ENCODE measurements around the gene MRPL17. TPM values are rescaled to one million over a fixed set of nuclear protein-coding genes. Genes with fewer than 3 reads are reported as not detected.
"Not testable (repeated sequence)": the region's sequence is repeated elsewhere in the genome, so short reads cannot be mapped to it uniquely, and the experiment has no call there.

Gene MRPL17
- polyA plus RNA-seq, 1 donor from 2014 or later, result 28.3 TPM

DNA sequence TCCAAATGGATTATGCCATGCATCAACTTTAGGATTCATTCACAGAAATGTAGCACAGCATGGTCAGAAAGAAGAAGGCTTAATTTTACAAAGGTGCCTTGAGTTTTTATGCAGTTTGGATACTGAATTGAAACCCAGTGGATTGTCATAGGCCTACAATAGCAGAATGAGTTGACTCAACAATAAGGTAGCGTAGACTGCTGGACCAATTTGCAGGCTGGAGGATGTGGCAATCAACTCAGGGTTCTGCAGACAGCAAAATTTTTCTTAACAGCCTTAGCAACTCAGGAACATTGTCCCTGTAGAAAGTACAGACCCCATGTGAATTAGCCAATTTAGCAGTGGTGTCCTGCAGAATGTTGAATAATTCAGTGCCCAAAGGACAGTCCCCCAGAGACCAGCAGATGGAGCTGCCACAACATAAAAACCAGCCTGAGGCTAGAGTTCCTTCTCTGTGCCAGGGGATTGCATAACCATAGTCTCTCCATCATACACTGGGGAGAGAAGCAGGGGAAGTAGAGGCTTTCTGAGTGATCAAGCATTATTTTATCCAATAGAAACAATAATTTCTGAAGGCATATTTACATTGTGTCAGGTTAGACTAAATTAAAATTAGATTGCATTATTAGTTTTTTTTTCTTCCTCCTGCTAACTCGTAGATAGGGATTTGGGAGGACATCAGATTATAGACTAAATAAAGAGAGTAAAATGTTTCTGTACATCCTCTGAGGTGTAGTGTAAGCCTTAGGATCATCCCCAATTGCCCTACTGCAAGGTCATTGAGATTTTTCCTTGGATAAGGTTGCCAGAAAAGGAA, 20.3 kb upstream of the MRPL17 start:
- Histone ChIP-seq H3K36me3 (ENCODE audit: insufficient read depth, low read length) (no peaks in the 10 kb centered on the region), H3K9me3 (ENCODE audit: low read length) (no peaks in the 10 kb centered on the region), H3K79me2 (replicated peaks; ENCODE audit: insufficient read depth, low read length) (no peaks in the 10 kb centered on the region), H3K9me2 (ENCODE audit: insufficient read depth, low read length) (no peaks in the 10 kb centered on the region), H3K27me3 (ENCODE audit: insufficient read depth, low read depth, low read length) (no peaks in the 10 kb centered on the region), H3K27ac (ENCODE audit: low read length) (no peak overlapping the region), H2AFZ (ENCODE audit: low read depth, low read length) (no peak overlapping the region), H4K20me1 (ENCODE audit: insufficient read depth) (no peaks in the 10 kb centered on the region), H3F3A (ENCODE audit: insufficient read depth, low read length, poor library complexity, severe bottlenecking) (no peaks in the 10 kb centered on the region), H3K9ac (ENCODE audit: low read length) (no peak overlapping the region), H3K4me2 (ENCODE audit: low read length) (no peak overlapping the region), H3K4me3 (ENCODE audit: low read length) (no peak overlapping the region)
- TF ChIP-seq, protein P1, sequence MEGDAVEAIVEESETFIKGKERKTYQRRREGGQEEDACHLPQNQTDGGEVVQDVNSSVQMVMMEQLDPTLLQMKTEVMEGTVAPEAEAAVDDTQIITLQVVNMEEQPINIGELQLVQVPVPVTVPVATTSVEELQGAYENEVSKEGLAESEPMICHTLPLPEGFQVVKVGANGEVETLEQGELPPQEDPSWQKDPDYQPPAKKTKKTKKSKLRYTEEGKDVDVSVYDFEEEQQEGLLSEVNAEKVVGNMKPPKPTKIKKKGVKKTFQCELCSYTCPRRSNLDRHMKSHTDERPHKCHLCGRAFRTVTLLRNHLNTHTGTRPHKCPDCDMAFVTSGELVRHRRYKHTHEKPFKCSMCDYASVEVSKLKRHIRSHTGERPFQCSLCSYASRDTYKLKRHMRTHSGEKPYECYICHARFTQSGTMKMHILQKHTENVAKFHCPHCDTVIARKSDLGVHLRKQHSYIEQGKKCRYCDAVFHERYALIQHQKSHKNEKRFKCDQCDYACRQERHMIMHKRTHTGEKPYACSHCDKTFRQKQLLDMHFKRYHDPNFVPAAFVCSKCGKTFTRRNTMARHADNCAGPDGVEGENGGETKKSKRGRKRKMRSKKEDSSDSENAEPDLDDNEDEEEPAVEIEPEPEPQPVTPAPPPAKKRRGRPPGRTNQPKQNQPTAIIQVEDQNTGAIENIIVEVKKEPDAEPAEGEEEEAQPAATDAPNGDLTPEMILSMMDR (IDR thresholded peaks at IDR 0.05; ENCODE audit: poor library complexity, severe bottlenecking), result peak; percentile 50
- TF ChIP-seq EP300 (conservative IDR thresholded peaks at IDR 0.05; ENCODE audit: poor library complexity, severe bottlenecking) (no peak), RAD21 (conservative IDR thresholded peaks at IDR 0.05) (peak; percentile 20)

DNA sequence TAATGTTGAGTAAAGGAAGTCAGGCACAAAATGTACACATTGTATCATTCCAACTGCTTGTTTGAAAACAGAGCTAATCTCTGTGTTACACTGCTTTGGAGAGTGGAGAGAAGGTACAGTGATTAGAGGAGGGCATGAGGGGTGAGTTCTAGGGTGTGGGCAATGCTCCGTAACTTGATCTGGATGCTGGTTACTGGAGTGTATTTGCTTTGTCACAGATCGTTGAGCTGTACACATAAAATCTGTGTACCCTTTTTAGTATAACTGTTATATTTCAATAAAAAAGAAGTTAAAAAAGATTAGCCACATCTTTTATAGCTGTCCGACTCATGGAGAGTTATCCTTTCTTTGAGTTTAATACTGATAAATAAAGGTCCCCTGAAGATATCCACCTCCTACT, 18.8 kb upstream of the MRPL17 start:
- not testable (repeated sequence) for H3K27ac ChIP-seq (ENCODE audit: low read length); H3K36me3 ChIP-seq (ENCODE audit: insufficient read depth, low read length); H3F3A ChIP-seq (ENCODE audit: insufficient read depth, low read length, poor library complexity, severe bottlenecking); H3K27me3 ChIP-seq (ENCODE audit: insufficient read depth, low read depth, low read length); H3K4me2 ChIP-seq (ENCODE audit: low read length); H3K9ac ChIP-seq (ENCODE audit: low read length); H3K9me3 ChIP-seq (ENCODE audit: low read length); H4K20me1 ChIP-seq (ENCODE audit: insufficient read depth); H3K9me2 ChIP-seq (ENCODE audit: insufficient read depth, low read length); H3K79me2 ChIP-seq (replicated peaks; ENCODE audit: insufficient read depth, low read length); H2AFZ ChIP-seq (ENCODE audit: low read depth, low read length); H3K4me3 ChIP-seq (ENCODE audit: low read length)

DNA sequence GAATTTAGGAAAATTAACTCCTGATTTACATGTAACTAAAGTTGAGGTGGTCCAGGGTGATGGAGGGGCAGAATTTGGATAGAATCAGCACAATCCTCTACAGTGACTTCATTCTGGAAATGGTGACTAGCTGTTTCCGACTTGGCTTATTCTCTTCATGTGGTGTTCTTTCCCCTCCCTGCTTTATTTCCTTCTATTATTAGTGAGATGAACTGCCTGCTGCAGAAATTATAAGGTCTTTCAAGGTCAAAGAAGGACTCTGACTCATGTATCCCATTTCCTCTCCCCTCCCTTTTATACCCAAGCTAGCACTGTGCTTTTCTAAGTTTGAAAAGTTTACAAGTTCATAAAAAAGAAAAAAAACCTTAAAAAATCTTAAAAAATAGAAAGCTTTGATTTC, 12.2 kb upstream of the MRPL17 start:
- Histone ChIP-seq H3K9ac (ENCODE audit: low read length) (no peak overlapping the region), H3K9me2 (ENCODE audit: insufficient read depth, low read length) (no peaks in the 10 kb centered on the region), H4K20me1 (ENCODE audit: insufficient read depth) (no peaks in the 10 kb centered on the region), H2AFZ (ENCODE audit: low read depth, low read length) (no peak overlapping the region), H3F3A (ENCODE audit: insufficient read depth, low read length, poor library complexity, severe bottlenecking) (no peaks in the 10 kb centered on the region), H3K9me3 (ENCODE audit: low read length) (no peaks in the 10 kb centered on the region), H3K27ac (ENCODE audit: low read length) (no peak overlapping the region), H3K79me2 (replicated peaks; ENCODE audit: insufficient read depth, low read length) (no peaks in the 10 kb centered on the region), H3K4me3 (ENCODE audit: low read length) (no peak overlapping the region), H3K4me2 (ENCODE audit: low read length) (no peak overlapping the region), H3K36me3 (ENCODE audit: insufficient read depth, low read length) (no peaks in the 10 kb centered on the region), H3K27me3 (ENCODE audit: insufficient read depth, low read depth, low read length) (no peaks in the 10 kb centered on the region)
- TF ChIP-seq, protein P1 (IDR thresholded peaks at IDR 0.05; ENCODE audit: poor library complexity, severe bottlenecking), result no peak
- TF ChIP-seq MXI1 (conservative IDR thresholded peaks at IDR 0.05; ENCODE audit: poor library complexity, severe bottlenecking) (no peak), POLR2AphosphoS5 (IDR thresholded peaks at IDR 0.05) (no peak), SMC3 (conservative IDR thresholded peaks at IDR 0.05; ENCODE audit: poor library complexity) (no peak), EZH2 (IDR thresholded peaks at IDR 0.05; ENCODE audit: borderline replicate concordance, insufficient read depth, low read length, poor library complexity, severe bottlenecking) (no peak), TAF1 (IDR thresholded peaks at IDR 0.05; ENCODE audit: low read depth) (no peak), RAD21 (conservative IDR thresholded peaks at IDR 0.05) (no peak), EP300 (conservative IDR thresholded peaks at IDR 0.05; ENCODE audit: poor library complexity, severe bottlenecking) (no peak)
- TF ChIP-seq, protein P2, sequence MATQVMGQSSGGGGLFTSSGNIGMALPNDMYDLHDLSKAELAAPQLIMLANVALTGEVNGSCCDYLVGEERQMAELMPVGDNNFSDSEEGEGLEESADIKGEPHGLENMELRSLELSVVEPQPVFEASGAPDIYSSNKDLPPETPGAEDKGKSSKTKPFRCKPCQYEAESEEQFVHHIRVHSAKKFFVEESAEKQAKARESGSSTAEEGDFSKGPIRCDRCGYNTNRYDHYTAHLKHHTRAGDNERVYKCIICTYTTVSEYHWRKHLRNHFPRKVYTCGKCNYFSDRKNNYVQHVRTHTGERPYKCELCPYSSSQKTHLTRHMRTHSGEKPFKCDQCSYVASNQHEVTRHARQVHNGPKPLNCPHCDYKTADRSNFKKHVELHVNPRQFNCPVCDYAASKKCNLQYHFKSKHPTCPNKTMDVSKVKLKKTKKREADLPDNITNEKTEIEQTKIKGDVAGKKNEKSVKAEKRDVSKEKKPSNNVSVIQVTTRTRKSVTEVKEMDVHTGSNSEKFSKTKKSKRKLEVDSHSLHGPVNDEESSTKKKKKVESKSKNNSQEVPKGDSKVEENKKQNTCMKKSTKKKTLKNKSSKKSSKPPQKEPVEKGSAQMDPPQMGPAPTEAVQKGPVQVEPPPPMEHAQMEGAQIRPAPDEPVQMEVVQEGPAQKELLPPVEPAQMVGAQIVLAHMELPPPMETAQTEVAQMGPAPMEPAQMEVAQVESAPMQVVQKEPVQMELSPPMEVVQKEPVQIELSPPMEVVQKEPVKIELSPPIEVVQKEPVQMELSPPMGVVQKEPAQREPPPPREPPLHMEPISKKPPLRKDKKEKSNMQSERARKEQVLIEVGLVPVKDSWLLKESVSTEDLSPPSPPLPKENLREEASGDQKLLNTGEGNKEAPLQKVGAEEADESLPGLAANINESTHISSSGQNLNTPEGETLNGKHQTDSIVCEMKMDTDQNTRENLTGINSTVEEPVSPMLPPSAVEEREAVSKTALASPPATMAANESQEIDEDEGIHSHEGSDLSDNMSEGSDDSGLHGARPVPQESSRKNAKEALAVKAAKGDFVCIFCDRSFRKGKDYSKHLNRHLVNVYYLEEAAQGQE (IDR thresholded peaks at IDR 0.05; ENCODE audit: borderline replicate concordance), result no peak
